Activated naive CD4-positive, alpha-beta T cell treated with anti-CD3 and anti-CD28 coated beads, Interleukin-2, amount 50 U/mL, for 24 hours (primary cell): ENCODE results near the gene PFN2.
"Not testable (repeated sequence)": the region's sequence is repeated elsewhere in the genome, so short reads cannot be mapped to it uniquely, and the experiment has no call there.

Source experiments
- H3K27ac Mint-ChIP-seq: one replicate; pipeline ENCODE4 v1.8.0; 2021; ENCODE audit warnings: mild to moderate bottlenecking, mixed read lengths
- H3K27me3 Mint-ChIP-seq: one replicate; pipeline ENCODE4 v1.8.0; 2021; ENCODE audit warnings: mixed read lengths
- H3K36me3 Mint-ChIP-seq: one replicate; pipeline ENCODE4 v1.8.0; 2021; ENCODE audit warnings: mixed read lengths
- H3K4me1 Mint-ChIP-seq: one replicate; pipeline ENCODE4 v1.8.0; 2021; ENCODE audit warnings: mixed read lengths
- H3K4me3 Mint-ChIP-seq: one replicate; pipeline ENCODE4 v1.8.0; 2021; ENCODE audit warnings: mild to moderate bottlenecking, mixed read lengths
- H3K9me3 Mint-ChIP-seq: one replicate; pipeline ENCODE4 v1.8.0; 2021; ENCODE audit warnings: mixed read lengths

PFN2 gene

GRCh38 chr3:149970716-149971402 is at the start of gene PFN2:
PFN2 (minus strand) TSS chr3:149970895; CDS start chr3:149970856, 39 bp downstream.
- Mint-ChIP-seq H3K9me3 (no peaks in the 10 kb centered on the region), H3K4me3 (peak within 1 kb of the TSS; percentile 89), H3K4me1 (peaks cover 28% of the 10 kb centered on the region), H3K36me3 (peaks cover 2% of the 10 kb centered on the region), H3K27me3 (peaks cover 24% of the 10 kb centered on the region), H3K27ac (peak within 1 kb of the TSS; percentile 70)

DNA sequence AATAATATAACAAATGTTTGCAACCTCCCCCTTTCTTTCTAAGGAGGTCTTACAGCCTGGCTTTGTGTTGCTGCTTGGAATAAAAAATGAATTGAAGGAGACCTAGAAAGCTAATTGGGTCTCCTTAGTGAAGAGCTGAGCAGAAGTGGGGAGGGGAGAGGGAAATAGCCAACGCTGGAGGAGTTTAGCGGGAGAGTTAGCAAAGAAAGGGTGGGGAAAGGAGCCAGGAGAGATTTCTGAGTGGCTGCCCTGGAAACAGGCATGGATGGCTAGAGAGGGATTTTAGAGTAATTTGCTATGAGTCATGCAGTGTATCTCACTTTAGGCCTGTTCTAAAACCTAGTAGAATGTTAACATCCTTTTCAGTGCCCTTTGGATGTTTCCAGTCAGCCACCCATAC is 45.2 kb upstream of the PFN2 start:
- Mint-ChIP-seq H3K27ac (no peak overlapping the region), H3K9me3 (no peaks in the 10 kb centered on the region), H3K4me3 (no peak overlapping the region), H3K27me3 (peaks cover 1% of the 10 kb centered on the region), H3K4me1 (no peaks in the 10 kb centered on the region), H3K36me3 (no peaks in the 10 kb centered on the region)

GRCh38 chr3:150014782-150015181 is 44.1 kb upstream of the PFN2 start:
- no peaks in the 10 kb centered on the region for H3K36me3 Mint-ChIP-seq
- H3K4me1 Mint-ChIP-seq: no peaks in the 10 kb centered on the region
- no peak overlapping the region for H3K4me3 Mint-ChIP-seq
- no peak overlapping the region for H3K27ac Mint-ChIP-seq
- peaks cover 1% of the 10 kb centered on the region for H3K27me3 Mint-ChIP-seq
- H3K9me3 Mint-ChIP-seq: no peaks in the 10 kb centered on the region

GRCh38 chr3:150013801-150014200 is 43.1 kb upstream of the PFN2 start:
- H3K4me3 Mint-ChIP-seq: no peak overlapping the region
- H3K27ac Mint-ChIP-seq: no peak overlapping the region
- no peaks in the 10 kb centered on the region for H3K36me3 Mint-ChIP-seq
- H3K9me3 Mint-ChIP-seq: no peaks in the 10 kb centered on the region
- no peaks in the 10 kb centered on the region for H3K27me3 Mint-ChIP-seq
- no peaks in the 10 kb centered on the region for H3K4me1 Mint-ChIP-seq

DNA sequence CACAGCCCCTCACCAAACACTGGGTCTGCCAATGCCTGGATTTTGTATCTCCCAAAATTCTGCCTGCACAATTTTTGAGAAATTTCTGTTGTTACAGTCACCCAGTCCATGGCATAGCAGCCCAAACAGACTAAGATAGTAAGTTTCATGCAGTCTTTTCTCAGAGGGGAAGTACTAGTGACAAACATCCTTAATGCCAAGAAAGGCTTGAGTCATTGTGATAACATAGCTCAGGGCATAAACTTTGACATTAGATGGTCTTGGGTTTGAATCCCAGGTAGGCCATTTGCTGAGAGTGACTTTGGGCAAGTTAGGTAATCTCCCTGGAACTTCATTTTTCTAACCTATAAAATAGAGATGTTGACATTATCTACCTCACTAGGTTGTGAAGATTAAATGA is 36.1 kb upstream of the PFN2 start:
- H3K27me3 Mint-ChIP-seq: peaks cover 4% of the 10 kb centered on the region

GRCh38 chr3:150005243-150006112 is 34.8 kb upstream of the PFN2 start:
- Mint-ChIP-seq H3K4me1 (no peaks in the 10 kb centered on the region), H3K4me3 (no peak overlapping the region), H3K36me3 (no peaks in the 10 kb centered on the region), H3K9me3 (no peaks in the 10 kb centered on the region), H3K27ac (no peak overlapping the region), H3K27me3 (peaks cover 6% of the 10 kb centered on the region)

More for the DNA sequence above, 36.1 kb upstream of the PFN2 start:
- H3K4me1 Mint-ChIP-seq: no peaks in the 10 kb centered on the region
- H3K27ac Mint-ChIP-seq: no peak overlapping the region
- H3K4me3 Mint-ChIP-seq: no peak overlapping the region
- H3K36me3 Mint-ChIP-seq: no peaks in the 10 kb centered on the region
- no peaks in the 10 kb centered on the region for H3K9me3 Mint-ChIP-seq

- H3K4me1 Mint-ChIP-seq: no peaks in the 10 kb centered on the region
- no peak overlapping the region for H3K4me3 Mint-ChIP-seq
- no peak overlapping the region for H3K27ac Mint-ChIP-seq
- peaks cover 20% of the 10 kb centered on the region for H3K27me3 Mint-ChIP-seq
- H3K9me3 Mint-ChIP-seq: peaks cover 8% of the 10 kb centered on the region
- H3K36me3 Mint-ChIP-seq: peaks cover under 1% of the 10 kb centered on the region
Measured at GRCh38 chr3:150000641-150001040, 29.9 kb upstream of the PFN2 start.

- Mint-ChIP-seq H3K36me3 (peaks cover 2% of the 10 kb centered on the region), H3K27ac (no peak overlapping the region), H3K4me3 (no peak overlapping the region), H3K9me3 (peaks cover 19% of the 10 kb centered on the region), H3K4me1 (no peaks in the 10 kb centered on the region), H3K27me3 (peaks cover 18% of the 10 kb centered on the region)
Measured at GRCh38 chr3:149999421-149999820, 28.7 kb upstream of the PFN2 start.

DNA sequence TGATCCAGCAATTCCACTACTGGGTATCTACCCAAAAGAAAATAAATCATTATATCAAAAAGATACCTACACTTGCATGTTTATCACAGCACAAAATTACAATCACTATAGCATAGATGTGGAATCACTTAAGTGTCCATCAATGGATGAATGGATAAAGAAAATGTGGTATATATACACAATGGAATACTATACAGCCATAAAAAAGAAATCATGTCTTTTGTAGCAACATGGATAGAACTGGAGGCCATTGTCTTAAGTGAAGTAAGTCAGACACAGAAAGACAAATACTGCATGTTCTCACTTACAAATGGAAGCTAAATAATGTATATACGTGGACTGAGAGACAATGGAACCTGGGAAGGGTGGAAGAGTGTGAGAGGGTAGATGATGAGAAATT is 28.3 kb upstream of the PFN2 start:
- H3K27ac Mint-ChIP-seq: no peak overlapping the region
- H3K4me1 Mint-ChIP-seq: no peaks in the 10 kb centered on the region
- H3K27me3 Mint-ChIP-seq: peaks cover 17% of the 10 kb centered on the region
- H3K4me3 Mint-ChIP-seq: no peak overlapping the region
- H3K9me3 Mint-ChIP-seq: peaks cover 19% of the 10 kb centered on the region
- H3K36me3 Mint-ChIP-seq: peaks cover 2% of the 10 kb centered on the region

- Mint-ChIP-seq H3K4me3 (no peak overlapping the region), H3K9me3 (peaks cover 24% of the 10 kb centered on the region), H3K27ac (no peak overlapping the region), H3K36me3 (peaks cover 2% of the 10 kb centered on the region), H3K27me3 (peaks cover 20% of the 10 kb centered on the region), H3K4me1 (no peaks in the 10 kb centered on the region)
Measured at GRCh38 chr3:149992416-149993058, 21.8 kb upstream of the PFN2 start.

DNA sequence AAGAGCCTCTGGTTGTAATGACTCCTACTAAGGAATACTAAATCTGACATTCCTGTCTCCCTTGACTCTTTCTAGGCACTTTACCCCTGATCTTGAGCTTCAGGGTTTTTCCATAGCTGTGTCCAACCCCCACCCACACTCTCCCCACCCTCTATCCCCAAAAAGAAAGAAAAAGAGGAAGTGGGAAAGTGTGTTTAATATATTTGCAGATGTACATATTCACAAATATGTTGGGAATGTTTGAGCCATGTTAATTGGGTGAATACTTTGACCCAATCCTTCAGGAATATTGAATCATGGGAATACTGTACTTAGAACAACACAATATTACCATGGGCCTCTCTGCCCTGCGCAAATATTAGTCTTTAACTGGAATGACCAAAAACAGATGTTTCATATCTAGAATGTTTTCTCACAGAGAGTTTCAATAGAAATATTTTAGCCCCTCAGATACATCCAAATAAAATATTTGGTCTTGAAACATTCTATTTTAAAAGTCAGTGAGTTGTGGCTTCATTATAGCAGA is 19.8 kb upstream of the PFN2 start:
- H3K27me3 Mint-ChIP-seq: peaks cover 14% of the 10 kb centered on the region

GRCh38 chr3:149989307-149989706 is 18.6 kb upstream of the PFN2 start:
- Mint-ChIP-seq H3K9me3 (peaks cover 5% of the 10 kb centered on the region), H3K27ac (no peak overlapping the region), H3K36me3 (no peaks in the 10 kb centered on the region), H3K27me3 (peaks cover 15% of the 10 kb centered on the region), H3K4me1 (no peaks in the 10 kb centered on the region), H3K4me3 (no peak overlapping the region)

More for the DNA sequence above, 19.8 kb upstream of the PFN2 start:
- H3K4me1 Mint-ChIP-seq: no peaks in the 10 kb centered on the region
- H3K9me3 Mint-ChIP-seq: peaks cover 15% of the 10 kb centered on the region
- no peak overlapping the region for H3K27ac Mint-ChIP-seq
- no peaks in the 10 kb centered on the region for H3K36me3 Mint-ChIP-seq
- H3K4me3 Mint-ChIP-seq: no peak overlapping the region

DNA sequence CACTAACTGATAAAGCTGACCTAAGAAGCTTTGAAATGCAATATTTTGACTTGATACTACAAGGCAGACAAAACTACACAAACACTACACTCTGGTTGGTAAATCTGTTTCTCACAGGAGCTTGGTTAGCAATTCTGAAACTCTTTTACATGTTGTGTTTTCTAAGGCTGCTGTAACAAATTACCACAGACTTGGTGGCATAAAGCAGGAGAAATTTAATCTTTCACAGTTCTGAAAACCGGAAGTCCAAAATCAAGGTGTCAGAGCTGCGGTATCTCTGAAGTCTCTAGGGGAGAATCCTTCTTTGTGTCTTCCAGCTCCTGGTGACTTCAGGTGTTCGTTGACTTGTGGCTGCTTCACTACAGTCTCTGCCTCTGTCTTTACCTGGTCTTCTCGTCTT is 12.9 kb upstream of the PFN2 start:
- Mint-ChIP-seq H3K36me3 (no peaks in the 10 kb centered on the region), H3K27ac (no peak overlapping the region), H3K4me3 (no peak overlapping the region), H3K4me1 (no peaks in the 10 kb centered on the region), H3K9me3 (no peaks in the 10 kb centered on the region), H3K27me3 (peaks cover 10% of the 10 kb centered on the region)

DNA sequence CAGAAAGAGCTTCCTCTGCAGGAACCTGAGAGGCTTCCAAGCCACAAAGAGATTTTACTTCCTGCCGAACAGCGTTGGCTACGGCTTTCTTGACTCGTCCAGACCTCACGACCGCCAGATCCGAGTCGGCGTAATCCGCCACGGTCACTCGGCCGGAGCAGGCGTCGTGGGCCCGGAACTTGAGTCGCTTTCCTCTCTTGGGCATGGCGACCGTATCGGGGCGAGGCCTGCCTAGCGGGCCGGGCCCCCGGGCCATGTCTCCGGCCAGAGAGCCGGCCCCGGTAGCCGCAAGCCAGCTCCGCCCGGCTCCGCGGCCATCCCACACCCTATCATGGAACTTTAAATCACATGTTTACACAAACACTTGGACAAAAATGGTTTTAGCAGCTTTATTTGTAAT is 12.4 kb upstream of the PFN2 start:
- not testable (repeated sequence) for H3K4me1 Mint-ChIP-seq, H3K27ac Mint-ChIP-seq, H3K9me3 Mint-ChIP-seq, H3K27me3 Mint-ChIP-seq, H3K36me3 Mint-ChIP-seq, H3K4me3 Mint-ChIP-seq

DNA sequence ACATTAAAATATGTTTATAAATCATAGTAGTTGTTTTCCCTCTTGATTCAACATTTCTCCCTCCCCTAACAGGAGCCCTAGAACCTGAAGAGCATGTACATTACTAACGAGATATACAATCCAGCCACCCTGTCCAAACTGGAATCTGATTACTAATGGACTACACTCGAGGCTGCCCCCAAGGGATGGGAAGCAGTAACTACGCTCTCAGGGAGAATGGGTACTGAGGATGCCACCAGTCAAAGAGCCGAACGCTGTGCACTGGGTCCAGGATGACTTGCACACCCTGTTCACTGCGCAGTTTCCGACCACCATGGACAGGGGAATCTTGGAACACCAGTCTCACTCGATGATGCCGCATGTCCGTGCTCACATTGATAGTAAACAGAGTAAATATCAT is 11.3 kb upstream of the PFN2 start:
- not testable (repeated sequence) for H3K36me3 Mint-ChIP-seq, H3K27me3 Mint-ChIP-seq, H3K4me3 Mint-ChIP-seq, H3K27ac Mint-ChIP-seq, H3K9me3 Mint-ChIP-seq, H3K4me1 Mint-ChIP-seq

- Mint-ChIP-seq H3K4me1 (peaks cover 7% of the 10 kb centered on the region), H3K27me3 (peaks cover 12% of the 10 kb centered on the region), H3K4me3 (no peak overlapping the region), H3K9me3 (no peaks in the 10 kb centered on the region), H3K27ac (no peak overlapping the region), H3K36me3 (no peaks in the 10 kb centered on the region)
Measured at GRCh38 chr3:149977386-149977785, 6.7 kb upstream of the PFN2 start.
